HS-27A (cell line): Measurements from ENCODE around the gene DGLUCY.
"Not testable (repeated sequence)": the region's sequence is repeated elsewhere in the genome, so short reads cannot be mapped to it uniquely, and the experiment has no call there.

Experiments used
- DNase-seq: peaks from one replicate; pipeline ENCODE4 v3.0.0-alpha.2; 2012; ENCODE audit warnings: low read depth, missing footprints

The DGLUCY gene

GRCh38 chr14:91257328-91258010, 143.6 kb downstream of the DGLUCY start:
- no peak for DNase-seq

- DNase-seq: no peak
Observed at GRCh38 chr14:91258011-91258618, 144.2 kb downstream of the DGLUCY start.

GRCh38 chr14:91258876-91259275, 145.0 kb downstream of the DGLUCY start:
- DNase-seq: no peak

GRCh38 chr14:91261115-91261514, 147.2 kb downstream of the DGLUCY start:
- DNase-seq: no peak

GRCh38 chr14:91261986-91262549, 148.2 kb downstream of the DGLUCY start:
- no peak for DNase-seq

- no peak for DNase-seq
Observed at GRCh38 chr14:91263329-91263728, 149.5 kb downstream of the DGLUCY start.

- no peak for DNase-seq
Observed at GRCh38 chr14:91264151-91265150, 150.6 kb downstream of the DGLUCY start.

GRCh38 chr14:91265404-91265803, 151.5 kb downstream of the DGLUCY start:
- DNase-seq: no peak

- not testable (repeated sequence) for DNase-seq
Observed at GRCh38 chr14:91266276-91266675, 152.4 kb downstream of the DGLUCY start.

- DNase-seq: no peak
Observed at GRCh38 chr14:91267965-91268437, 154.1 kb downstream of the DGLUCY start.

GRCh38 chr14:91269076-91269991, 155.5 kb downstream of the DGLUCY start:
- no peak for DNase-seq

GRCh38 chr14:91270188-91270587, 156.3 kb downstream of the DGLUCY start:
- no peak for DNase-seq

GRCh38 chr14:91270619-91271018, 156.7 kb downstream of the DGLUCY start:
- DNase-seq: no peak

GRCh38 chr14:91271639-91272038, 157.8 kb downstream of the DGLUCY start:
- no peak for DNase-seq

GRCh38 chr14:91272341-91273272, 158.7 kb downstream of the DGLUCY start:
- DNase-seq: no peak

GRCh38 chr14:91273273-91273884, 159.5 kb downstream of the DGLUCY start:
- no peak for DNase-seq

GRCh38 chr14:91273885-91274273, 160.0 kb downstream of the DGLUCY start:
- DNase-seq: no peak

GRCh38 chr14:91274796-91275195, 160.9 kb downstream of the DGLUCY start:
- DNase-seq: no peak
